Endothelial cell of coronary artery (primary cell): ENCODE data around the gene CCDC91. TPM values are rescaled to one million over a fixed set of nuclear protein-coding genes. Genes with fewer than 3 reads are reported as not detected.

Experiments
- total RNA-seq: library from RNA; depleted of rRNA; stranded (reverse); fragments of >200 nt; gene quantifications from 2 replicates; pipeline ENCODE4 v1.2.3, GENCODE V29; 2014

CCDC91 gene, protein sequence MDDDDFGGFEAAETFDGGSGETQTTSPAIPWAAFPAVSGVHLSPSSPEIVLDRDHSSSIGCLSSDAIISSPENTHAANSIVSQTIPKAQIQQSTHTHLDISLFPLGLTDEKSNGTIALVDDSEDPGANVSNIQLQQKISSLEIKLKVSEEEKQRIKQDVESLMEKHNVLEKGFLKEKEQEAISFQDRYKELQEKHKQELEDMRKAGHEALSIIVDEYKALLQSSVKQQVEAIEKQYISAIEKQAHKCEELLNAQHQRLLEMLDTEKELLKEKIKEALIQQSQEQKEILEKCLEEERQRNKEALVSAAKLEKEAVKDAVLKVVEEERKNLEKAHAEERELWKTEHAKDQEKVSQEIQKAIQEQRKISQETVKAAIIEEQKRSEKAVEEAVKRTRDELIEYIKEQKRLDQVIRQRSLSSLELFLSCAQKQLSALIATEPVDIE
- 10.1 and 16.3 TPM in 2 replicates for total RNA-seq

DNA sequence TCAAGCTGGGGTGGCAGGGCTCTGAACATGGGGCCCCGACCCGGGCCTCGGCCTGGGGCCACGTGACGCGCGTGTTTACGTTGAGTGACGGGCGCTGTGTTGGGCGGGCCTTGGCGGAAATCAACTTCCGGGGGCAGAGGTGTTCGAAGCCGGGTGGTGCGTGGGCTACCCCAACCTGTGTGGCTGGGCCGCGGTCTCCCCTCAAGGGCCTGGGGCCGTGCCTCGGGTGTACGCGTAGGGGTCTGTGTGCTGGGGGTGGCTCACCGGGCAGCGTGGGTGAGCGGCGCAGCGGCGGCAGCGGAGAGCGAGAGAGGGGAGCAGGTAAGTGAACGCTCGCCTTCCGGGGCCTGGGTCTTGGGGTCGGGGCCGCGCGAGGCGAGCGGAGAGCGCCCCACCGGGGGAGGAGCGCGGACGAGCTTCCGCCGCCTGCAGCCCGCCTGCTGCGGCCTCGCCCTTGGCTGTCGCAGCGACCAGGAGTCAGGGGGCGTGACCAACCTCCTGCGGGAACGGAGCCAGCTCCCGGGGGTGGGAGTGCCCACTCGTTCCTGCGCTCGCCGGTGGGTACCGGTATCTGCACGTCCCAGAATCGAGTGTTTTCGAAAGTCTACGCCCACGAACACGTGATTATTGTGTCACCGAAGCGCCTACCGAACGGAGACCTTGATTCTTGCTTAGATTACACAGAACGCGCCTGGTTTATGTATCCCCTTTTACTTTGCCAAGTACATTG, at the start of gene CCDC91:
CCDC91 (plus strand) TSS at position 136 of the 730 bp plus-strand sequence. CDS start 66,760 bp downstream, outside the sequence.

Other genes with a start within 250 kb of the CCDC91 start
- 1.8 and 2.0 TPM in 2 replicates for gene PTHLH, start 217.7 kb upstream of the CCDC91 start, total RNA-seq